Measurements from ENCODE around the gene DIPK1C. TPM values are rescaled to one million over a fixed set of nuclear protein-coding genes. Genes with fewer than 3 reads are reported as not detected.

DIPK1C gene
- total RNA-seq, 2 donors from 2014 or later = 2.6 TPM; not detected in 1

- no peak for TF ChIP-seq CTCF (IDR thresholded peaks at IDR 0.05)
- peak; percentile 4 for DNase-seq (ENCODE audit: low spot score)
- no peaks in the 10 kb centered on the region for H3K36me3 ChIP-seq
- no peaks in the 10 kb centered on the region for H3K9me3 ChIP-seq
- no peaks in the 10 kb centered on the region for H3K4me1 ChIP-seq
- H3K27ac ChIP-seq = no peak overlapping the region
- H3K4me3 ChIP-seq = no peak overlapping the region
- no peaks in the 10 kb centered on the region for H3K27me3 ChIP-seq
Measured at GRCh38 chr18:74480149-74480651, 23.1 kb upstream of the DIPK1C start.

GRCh38 chr18:74479486-74480148 is 22.5 kb upstream of the DIPK1C start:
- no peak for TF ChIP-seq CTCF (IDR thresholded peaks at IDR 0.05)
- DNase-seq (ENCODE audit: low spot score) = peak; percentile 46
- Histone ChIP-seq H3K27ac (no peak overlapping the region), H3K4me3 (no peak overlapping the region), H3K9me3 (no peaks in the 10 kb centered on the region), H3K27me3 (no peaks in the 10 kb centered on the region), H3K36me3 (no peaks in the 10 kb centered on the region), H3K4me1 (no peaks in the 10 kb centered on the region)

- Histone ChIP-seq H3K4me3 (no peak overlapping the region), H3K27ac (no peak overlapping the region)
Measured at GRCh38 chr18:74478880-74479279, 21.8 kb upstream of the DIPK1C start.

GRCh38 chr18:74478316-74478715 is 21.2 kb upstream of the DIPK1C start:
- TF ChIP-seq CTCF (IDR thresholded peaks at IDR 0.05) = no peak
- peak; percentile 46 for DNase-seq (ENCODE audit: low spot score)
- Histone ChIP-seq H3K27me3 (no peaks in the 10 kb centered on the region), H3K9me3 (no peaks in the 10 kb centered on the region), H3K4me3 (no peak overlapping the region), H3K27ac (no peak overlapping the region), H3K36me3 (no peaks in the 10 kb centered on the region), H3K4me1 (no peaks in the 10 kb centered on the region)

More at GRCh38 chr18:74478880-74479279, 21.8 kb upstream of the DIPK1C start:
- Histone ChIP-seq H3K9me3 (no peaks in the 10 kb centered on the region), H3K27me3 (no peaks in the 10 kb centered on the region), H3K36me3 (no peaks in the 10 kb centered on the region), H3K4me1 (no peaks in the 10 kb centered on the region)
- TF ChIP-seq CTCF (IDR thresholded peaks at IDR 0.05) = no peak
- peak; percentile 46 for DNase-seq (ENCODE audit: low spot score)

GRCh38 chr18:74477771-74478170 is 20.7 kb upstream of the DIPK1C start:
- Histone ChIP-seq H3K36me3 (no peaks in the 10 kb centered on the region), H3K4me3 (no peak overlapping the region), H3K27me3 (no peaks in the 10 kb centered on the region), H3K9me3 (no peaks in the 10 kb centered on the region), H3K4me1 (no peaks in the 10 kb centered on the region), H3K27ac (no peak overlapping the region)
- no peak for TF ChIP-seq CTCF (IDR thresholded peaks at IDR 0.05)
- DNase-seq (ENCODE audit: low spot score) = peak; percentile 21

- no peaks in the 10 kb centered on the region for H3K36me3 ChIP-seq
- no peaks in the 10 kb centered on the region for H3K9me3 ChIP-seq
- TF ChIP-seq CTCF (IDR thresholded peaks at IDR 0.05) = peak; percentile 45 to 81
- DNase-seq (ENCODE audit: low spot score) = no peak
- no peak overlapping the region for H3K27ac ChIP-seq
- no peaks in the 10 kb centered on the region for H3K27me3 ChIP-seq
- H3K4me3 ChIP-seq = no peak overlapping the region
- H3K4me1 ChIP-seq = no peaks in the 10 kb centered on the region
Measured at GRCh38 chr18:74476140-74476539, 19.0 kb upstream of the DIPK1C start.

Measured in right atrium auricular region (tissue), 2 donors.